D721Med (cell line): Measurements from ENCODE around the gene CCL22.

ENCODE experiments used
- DNase-seq: peaks from one replicate; pipeline ENCODE4 v3.0.0; 2011; ENCODE audit warnings: low spot score; ENCODE audit not compliant: insufficient read length
- FAIRE-seq: peaks from 2 replicates; lab custom pipeline; 2011; peaks lifted over from hg19 to GRCh38; lab: Jason Lieb, UNC
- TF ChIP-seq, protein P1 (sequence below): IDR thresholded peaks from 2 replicates; pipeline ENCODE4 v1.5.1; 2012; ENCODE audit warnings: mild to moderate bottlenecking, control low read depth; ENCODE audit not compliant: insufficient read depth; ENCODE audit errors: missing control alignments

The CCL22 gene

DNA sequence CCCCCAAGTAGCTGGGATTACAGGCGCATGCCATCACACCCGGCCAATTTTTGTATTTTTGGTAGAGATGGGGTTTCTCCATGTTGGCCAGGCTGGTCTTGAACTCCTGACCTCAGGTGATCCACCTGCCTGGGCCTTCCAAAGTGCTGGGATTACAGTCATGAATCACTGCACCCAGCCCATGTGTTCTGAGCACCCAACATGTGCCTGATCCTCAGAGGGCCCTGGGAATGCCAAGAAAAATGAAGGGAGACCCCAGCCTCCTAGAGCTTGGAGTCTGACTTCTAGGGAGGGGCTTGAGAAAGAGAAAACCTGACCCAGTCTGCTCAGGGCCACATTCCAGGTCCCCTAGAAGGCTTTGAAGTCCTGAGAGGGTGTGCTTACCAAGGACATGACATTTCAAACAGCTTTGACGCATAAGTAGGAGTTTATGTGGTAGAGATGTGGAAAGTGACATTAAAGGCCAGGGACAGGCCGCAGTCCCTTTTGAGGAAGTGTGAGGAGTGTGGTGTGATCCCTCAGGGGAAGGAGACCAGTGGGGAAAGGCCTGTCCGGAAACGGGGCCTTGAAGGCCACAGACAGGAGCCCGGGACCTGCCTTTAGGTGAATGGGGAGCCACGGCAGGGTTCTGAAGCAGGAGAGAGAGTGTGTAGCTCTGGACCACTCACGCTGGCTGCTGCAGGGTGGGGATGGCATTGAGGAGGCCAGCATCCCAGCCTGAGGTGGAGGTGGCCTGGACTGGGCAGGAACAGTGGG is 1.1 kb upstream of the CCL22 start:
- no peak for FAIRE-seq
- no peak for DNase-seq
- TF ChIP-seq, protein P1, sequence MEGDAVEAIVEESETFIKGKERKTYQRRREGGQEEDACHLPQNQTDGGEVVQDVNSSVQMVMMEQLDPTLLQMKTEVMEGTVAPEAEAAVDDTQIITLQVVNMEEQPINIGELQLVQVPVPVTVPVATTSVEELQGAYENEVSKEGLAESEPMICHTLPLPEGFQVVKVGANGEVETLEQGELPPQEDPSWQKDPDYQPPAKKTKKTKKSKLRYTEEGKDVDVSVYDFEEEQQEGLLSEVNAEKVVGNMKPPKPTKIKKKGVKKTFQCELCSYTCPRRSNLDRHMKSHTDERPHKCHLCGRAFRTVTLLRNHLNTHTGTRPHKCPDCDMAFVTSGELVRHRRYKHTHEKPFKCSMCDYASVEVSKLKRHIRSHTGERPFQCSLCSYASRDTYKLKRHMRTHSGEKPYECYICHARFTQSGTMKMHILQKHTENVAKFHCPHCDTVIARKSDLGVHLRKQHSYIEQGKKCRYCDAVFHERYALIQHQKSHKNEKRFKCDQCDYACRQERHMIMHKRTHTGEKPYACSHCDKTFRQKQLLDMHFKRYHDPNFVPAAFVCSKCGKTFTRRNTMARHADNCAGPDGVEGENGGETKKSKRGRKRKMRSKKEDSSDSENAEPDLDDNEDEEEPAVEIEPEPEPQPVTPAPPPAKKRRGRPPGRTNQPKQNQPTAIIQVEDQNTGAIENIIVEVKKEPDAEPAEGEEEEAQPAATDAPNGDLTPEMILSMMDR: no peak

DNA sequence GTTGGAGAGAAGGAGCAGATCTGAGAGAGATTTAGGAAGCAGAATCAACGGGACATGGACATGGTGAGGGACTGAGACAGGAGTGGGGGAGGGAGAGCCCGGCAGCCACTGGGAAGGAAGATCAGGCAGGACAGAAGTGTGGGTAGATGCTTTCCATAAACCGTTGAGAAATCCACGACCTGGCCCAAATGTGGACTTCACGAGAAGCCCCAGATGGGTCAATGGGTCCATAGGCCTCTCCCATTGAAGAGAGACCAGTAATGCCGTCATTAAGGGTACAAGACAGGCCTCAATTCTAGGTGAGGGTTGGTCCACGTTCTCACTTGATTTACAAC is 530 bp upstream of the CCL22 start:
- FAIRE-seq: no peak
- no peak for DNase-seq
- TF ChIP-seq, protein P1: no peak

DNA sequence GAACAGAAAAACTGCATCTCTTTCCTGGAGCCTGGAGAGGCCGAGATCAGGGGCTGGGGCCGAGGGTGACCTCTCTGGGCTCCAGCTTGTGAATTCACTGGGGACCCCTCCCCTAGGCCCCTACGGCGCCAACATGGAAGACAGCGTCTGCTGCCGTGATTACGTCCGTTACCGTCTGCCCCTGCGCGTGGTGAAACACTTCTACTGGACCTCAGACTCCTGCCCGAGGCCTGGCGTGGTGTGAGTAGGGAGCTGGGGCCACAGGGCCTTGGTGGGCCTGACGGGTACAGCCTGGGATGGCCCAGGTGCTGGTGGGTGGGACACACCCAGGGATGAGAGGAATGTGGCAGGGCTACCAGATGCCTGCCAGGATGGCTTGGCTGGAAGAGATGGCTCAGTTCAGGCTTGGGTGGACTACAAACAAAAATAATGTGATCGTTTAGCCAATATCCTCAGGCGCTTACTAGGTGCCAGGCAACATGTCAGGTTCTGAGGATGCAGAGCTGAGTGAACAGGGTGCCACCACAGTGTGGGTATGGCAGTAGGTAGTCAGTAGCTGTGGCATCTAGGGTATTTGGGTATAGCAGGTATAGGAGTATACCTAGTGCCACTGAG is 1.8 kb downstream of the CCL22 start:
- FAIRE-seq (no peak), DNase-seq (no peak)
- TF ChIP-seq, protein P1: no peak

DNA sequence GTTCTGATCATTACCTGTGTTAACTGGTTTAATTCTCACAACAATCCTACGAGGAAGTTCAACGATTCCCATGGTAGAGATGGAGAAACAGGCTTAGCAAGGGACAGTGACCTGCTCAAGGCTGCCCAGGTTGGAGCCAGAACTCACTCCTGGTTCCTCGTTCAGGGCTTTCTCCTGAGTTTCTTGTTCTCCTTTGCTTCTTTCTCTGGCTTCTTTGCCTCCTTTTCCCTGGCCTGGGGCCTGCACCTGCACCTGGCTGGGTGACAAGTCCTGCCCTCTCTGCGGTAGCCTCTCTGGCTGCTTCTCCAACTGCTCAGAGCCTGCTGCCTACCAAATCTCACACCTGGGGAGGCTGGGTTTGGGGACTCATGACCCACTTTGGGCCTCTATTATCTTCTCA is 2.8 kb downstream of the CCL22 start:
- TF ChIP-seq, protein P1: no peak
- DNase-seq (no peak), FAIRE-seq (no peak)

DNA sequence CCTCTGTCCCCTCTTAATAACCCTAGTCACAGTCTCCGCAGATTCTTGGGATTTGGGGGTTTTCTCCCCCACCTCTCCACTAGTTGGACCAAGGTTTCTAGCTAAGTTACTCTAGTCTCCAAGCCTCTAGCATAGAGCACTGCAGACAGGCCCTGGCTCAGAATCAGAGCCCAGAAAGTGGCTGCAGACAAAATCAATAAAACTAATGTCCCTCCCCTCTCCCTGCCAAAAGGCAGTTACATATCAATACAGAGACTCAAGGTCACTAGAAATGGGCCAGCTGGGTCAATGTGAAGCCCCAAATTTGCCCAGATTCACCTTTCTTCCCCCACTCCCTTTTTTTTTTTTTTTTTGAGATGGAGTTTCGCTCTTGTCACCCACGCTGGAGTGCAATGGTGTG is 5.6 kb downstream of the CCL22 start:
- DNase-seq (no peak), FAIRE-seq (no peak)
- TF ChIP-seq, protein P1: no peak

DNA sequence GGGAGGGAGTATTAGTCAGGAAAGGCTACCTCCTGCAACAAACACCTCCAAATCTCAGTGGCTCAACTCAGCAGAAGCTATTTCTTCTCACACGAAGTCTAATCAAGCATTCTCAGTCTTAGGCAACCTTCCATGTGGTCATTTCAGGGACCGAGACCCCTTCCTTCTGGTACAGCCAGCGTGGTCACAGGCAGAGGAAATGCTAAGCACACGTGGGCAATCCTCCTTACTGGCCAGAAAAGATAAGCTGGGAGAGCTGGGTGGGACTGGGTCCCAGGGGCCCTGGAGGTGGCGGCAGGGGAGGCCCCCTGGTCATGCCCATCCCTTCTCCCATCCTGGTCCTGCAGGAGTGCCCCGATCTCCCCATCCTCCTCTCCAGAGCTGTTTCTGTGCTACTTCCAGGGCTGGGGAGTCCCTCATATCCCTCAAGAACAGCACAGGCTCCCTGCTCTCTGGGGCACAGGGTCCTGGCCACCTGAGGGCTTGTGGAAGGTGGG is 8.0 kb downstream of the CCL22 start:
- TF ChIP-seq, protein P1: no peak
- DNase-seq (no peak), FAIRE-seq (no peak)

DNA sequence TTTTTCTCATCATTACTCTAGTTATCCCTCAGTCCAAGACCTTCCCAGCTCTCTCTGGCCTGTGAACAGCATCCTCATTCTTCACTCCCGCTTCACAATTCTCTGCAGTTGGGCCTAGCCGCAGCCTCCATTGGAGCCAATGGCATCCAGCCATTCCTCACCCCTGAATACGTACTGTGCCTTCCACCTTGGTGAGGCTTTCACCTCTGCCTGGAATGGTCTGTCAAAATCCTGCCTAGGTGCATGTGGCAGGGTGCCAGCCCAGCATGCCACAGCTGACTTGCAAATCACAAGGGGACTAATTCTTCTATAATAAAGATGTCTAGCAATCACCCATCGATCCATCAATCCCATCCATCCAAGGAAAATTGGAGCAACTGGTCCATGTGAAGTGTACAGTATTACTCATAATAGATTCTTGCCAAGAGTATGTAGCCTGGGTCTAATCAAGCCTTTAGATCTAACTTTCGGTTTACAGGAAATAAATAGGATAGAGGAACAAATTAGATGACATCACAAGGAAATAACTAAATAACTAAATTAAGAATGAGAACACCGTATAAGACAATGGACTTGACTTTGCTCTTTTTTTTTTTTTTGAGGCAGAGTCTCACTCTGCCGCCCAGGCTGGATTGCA is 8.7 kb downstream of the CCL22 start:
- TF ChIP-seq, protein P1: no peak
- FAIRE-seq: no peak
- DNase-seq: no peak
